ENCODE measurements around the gene BAIAP2.

Gene BAIAP2

GRCh38 chr17:81034779-81035520, at the start of gene BAIAP2:
TSS of gene BAIAP2 (plus strand) at chr17:81035151. CDS start at chr17:81035255, 104 bp downstream.
- no peak for TF ChIP-seq CTCF (IDR thresholded peaks at IDR 0.05; ENCODE audit: low read depth, low read length, missing control alignments)
- peak within 1 kb of the TSS; percentile 62 for H3K4me3 ChIP-seq (replicated peaks; ENCODE audit: low read depth, low read length)
- DNase-seq (ENCODE audit: extremely low read depth, low read depth), result peak; percentile 59

GRCh38 chr17:80986046-80986445, 48.9 kb upstream of the BAIAP2 start:
- no peak for TF ChIP-seq CTCF (IDR thresholded peaks at IDR 0.05; ENCODE audit: low read depth, low read length, missing control alignments)
- H3K4me3 ChIP-seq (replicated peaks; ENCODE audit: low read depth, low read length), result no peak overlapping the region
- DNase-seq (ENCODE audit: extremely low read depth, low read depth), result no peak

GRCh38 chr17:80986816-80987475, 48.0 kb upstream of the BAIAP2 start:
- DNase-seq (ENCODE audit: extremely low read depth, low read depth), result no peak

GRCh38 chr17:80987941-80988461, 47.0 kb upstream of the BAIAP2 start:
- no peak for DNase-seq (ENCODE audit: extremely low read depth, low read depth)
- no peak for TF ChIP-seq CTCF (IDR thresholded peaks at IDR 0.05; ENCODE audit: low read depth, low read length, missing control alignments)
- H3K4me3 ChIP-seq (replicated peaks; ENCODE audit: low read depth, low read length), result no peak overlapping the region

More at GRCh38 chr17:80986816-80987475, 48.0 kb upstream of the BAIAP2 start:
- H3K4me3 ChIP-seq (replicated peaks; ENCODE audit: low read depth, low read length), result no peak overlapping the region
- TF ChIP-seq CTCF (IDR thresholded peaks at IDR 0.05; ENCODE audit: low read depth, low read length, missing control alignments), result no peak

GRCh38 chr17:80989586-80989913, 45.4 kb upstream of the BAIAP2 start:
- no peak for TF ChIP-seq CTCF (IDR thresholded peaks at IDR 0.05; ENCODE audit: low read depth, low read length, missing control alignments)
- no peak for DNase-seq (ENCODE audit: extremely low read depth, low read depth)
- no peak overlapping the region for H3K4me3 ChIP-seq (replicated peaks; ENCODE audit: low read depth, low read length)

- DNase-seq (ENCODE audit: extremely low read depth, low read depth), result no peak
- TF ChIP-seq CTCF (IDR thresholded peaks at IDR 0.05; ENCODE audit: low read depth, low read length, missing control alignments), result no peak
- peak overlapping the region; percentile 71 for H3K4me3 ChIP-seq (replicated peaks; ENCODE audit: low read depth, low read length)
Measured at GRCh38 chr17:80990921-80991644, 43.9 kb upstream of the BAIAP2 start.
